VCaP (cell line): ENCODE data around the gene KRTAP10-3.

Source experiments
- H3K27ac ChIP-seq: fragments of 450-650 bp; 2 replicates; pipeline ENCODE4 v1.5.1; 2017
- TF ChIP-seq, protein P1 (sequence below): fragments of 450-650 bp; conservative IDR thresholded peaks from 2 replicates; pipeline ENCODE4 v1.5.1; 2017; ENCODE audit warnings: mild to moderate bottlenecking, moderate library complexity

KRTAP10-3 gene

DNA sequence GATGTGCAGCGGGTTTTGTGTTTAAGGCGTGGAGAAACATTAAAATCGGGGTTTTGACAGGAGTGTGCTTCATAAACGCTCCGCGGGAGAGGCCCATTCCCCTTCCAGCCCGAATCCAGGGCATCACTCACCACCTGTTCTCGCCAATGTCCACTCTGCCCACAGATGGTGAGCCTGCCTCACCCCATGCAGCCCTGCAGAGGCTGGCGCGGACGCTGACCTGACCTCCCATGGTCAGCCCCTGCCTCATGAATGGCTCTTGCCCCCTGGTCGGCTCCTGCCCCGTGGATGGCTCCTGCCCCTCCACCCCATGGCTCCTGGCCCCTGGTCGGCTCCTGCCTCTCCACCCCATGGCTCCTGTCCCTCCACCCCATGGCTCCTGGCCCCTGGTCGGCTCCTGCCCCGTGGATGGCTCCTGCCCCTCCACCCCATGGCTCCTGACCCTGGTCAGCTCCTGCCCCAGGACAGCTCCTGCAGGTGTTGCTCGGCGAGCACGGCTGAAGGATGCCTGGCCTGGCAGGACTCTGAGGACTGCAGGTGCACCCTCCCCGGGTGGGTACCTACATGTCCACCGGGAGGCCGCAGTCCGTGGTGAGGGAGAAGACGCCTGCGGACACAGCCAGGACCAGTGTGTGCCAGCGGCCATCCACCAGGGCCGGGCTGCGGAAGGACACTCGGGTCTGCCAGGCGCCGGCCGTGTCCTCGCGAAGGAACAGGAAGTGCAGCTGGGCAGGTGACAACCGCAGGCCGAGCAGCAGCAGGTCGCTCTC, 25.3 kb downstream of the KRTAP10-3 start:
- TF ChIP-seq, protein P1, sequence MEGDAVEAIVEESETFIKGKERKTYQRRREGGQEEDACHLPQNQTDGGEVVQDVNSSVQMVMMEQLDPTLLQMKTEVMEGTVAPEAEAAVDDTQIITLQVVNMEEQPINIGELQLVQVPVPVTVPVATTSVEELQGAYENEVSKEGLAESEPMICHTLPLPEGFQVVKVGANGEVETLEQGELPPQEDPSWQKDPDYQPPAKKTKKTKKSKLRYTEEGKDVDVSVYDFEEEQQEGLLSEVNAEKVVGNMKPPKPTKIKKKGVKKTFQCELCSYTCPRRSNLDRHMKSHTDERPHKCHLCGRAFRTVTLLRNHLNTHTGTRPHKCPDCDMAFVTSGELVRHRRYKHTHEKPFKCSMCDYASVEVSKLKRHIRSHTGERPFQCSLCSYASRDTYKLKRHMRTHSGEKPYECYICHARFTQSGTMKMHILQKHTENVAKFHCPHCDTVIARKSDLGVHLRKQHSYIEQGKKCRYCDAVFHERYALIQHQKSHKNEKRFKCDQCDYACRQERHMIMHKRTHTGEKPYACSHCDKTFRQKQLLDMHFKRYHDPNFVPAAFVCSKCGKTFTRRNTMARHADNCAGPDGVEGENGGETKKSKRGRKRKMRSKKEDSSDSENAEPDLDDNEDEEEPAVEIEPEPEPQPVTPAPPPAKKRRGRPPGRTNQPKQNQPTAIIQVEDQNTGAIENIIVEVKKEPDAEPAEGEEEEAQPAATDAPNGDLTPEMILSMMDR, result peak; percentile 13; the same call in 1 of the 2 replicates
- H3K27ac ChIP-seq, result peak overlapping the region; percentile 59

DNA sequence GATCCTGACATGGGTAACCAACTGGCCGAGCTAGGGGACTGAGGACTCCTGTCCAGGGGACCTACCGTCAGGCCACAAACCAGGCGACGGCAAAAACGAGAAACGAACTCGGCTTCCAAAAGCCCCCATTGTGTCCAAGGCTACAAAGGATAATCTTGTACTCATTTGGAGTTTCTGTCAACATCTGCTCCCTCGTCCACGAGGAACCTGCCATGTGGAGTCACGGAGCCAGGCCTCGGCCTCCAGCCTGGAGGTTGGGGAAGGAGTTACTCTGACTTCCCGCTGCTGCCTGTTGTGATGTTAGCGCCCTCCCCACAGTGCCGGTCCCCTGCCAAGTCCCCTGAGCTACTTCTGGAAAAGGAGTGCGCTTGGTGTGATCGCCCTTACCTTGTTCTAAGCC, 25.9 kb downstream of the KRTAP10-3 start:
- H3K27ac ChIP-seq, result no peak overlapping the region; the same call in 1 of the 2 replicates
- TF ChIP-seq, protein P1, result no peak

DNA sequence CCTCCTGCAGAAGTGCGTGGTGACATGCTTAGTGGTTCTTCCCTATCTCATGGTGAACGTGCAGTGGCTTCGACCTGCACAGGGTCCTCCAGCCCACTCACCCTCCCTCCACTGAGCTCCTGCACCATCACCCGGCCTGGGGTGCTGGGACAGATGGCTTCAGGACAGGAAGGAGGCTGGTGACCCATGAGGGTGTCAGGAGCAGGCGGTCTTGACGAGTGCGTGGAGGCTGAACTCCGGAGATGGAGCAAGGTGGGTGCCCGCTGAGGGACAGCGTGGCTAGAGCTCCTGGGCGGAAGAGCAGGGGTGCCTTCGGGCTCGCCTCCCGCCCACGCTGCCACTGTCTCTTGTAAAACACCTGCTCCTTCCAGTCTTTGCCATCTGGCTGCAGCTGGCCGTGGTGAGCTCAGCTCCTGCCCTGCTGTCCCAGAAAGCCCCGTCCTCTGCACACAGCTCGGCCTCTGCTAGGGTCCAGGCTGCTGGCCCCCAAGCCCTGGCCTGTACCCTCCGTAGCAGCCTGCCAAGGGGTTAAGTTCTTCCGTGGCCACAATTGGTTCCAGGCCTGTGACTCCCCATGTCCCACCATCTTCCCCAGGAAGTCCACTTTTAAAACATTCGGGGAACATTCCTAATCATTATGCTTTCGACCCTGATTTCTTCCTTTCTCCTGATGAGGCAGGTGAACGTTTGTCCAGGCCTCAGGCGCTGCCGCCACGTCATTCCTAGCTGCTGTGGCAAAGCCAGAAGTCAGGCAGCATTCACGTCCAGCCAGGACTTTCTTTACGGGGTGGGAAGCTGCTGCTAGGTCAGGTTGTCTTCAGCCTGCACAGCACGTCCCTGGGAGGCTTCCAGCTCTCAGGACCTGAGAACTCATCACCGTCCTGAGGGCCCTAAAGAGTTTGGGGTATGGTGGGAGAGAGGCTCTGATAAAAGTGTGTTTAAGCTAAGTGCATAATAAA, 26.7 kb downstream of the KRTAP10-3 start:
- TF ChIP-seq, protein P1, result no peak

DNA sequence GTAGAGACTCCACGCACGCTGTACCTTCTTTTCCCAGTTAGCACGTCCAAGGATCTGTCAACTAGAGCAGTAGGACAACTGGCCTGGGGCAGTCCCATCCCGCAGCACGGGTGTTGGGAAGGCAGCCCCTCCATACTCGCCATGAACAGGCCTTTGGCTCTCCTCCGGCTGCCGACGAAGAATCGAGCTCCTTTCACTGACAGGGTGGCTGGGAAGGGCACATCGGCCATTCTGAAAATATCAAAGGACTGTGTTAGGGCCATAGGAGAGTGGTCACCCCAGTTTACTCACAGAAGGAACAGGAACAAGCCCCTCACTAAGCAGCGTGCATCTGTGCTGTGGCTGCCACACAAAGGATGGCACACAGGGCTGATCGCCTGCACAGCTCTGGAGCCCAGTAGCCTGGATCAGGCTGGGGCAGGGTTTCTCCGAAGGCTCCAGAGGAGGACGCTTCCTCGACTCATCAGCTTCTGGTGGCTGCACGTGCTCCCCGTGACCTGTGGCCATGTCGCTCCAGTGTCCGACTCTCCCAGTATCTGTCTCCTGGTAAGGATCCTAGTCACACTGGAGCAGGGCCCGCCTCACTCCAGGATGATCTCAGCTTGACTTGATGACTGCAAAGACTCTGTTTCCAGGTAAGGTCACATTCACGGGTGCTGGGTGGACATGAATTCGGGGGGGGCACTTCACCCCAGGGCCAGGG, 27.5 kb downstream of the KRTAP10-3 start:
- no peak overlapping the region for H3K27ac ChIP-seq
- TF ChIP-seq, protein P1, result no peak

More for the DNA sequence above, 26.7 kb downstream of the KRTAP10-3 start:
- no peak overlapping the region for H3K27ac ChIP-seq

DNA sequence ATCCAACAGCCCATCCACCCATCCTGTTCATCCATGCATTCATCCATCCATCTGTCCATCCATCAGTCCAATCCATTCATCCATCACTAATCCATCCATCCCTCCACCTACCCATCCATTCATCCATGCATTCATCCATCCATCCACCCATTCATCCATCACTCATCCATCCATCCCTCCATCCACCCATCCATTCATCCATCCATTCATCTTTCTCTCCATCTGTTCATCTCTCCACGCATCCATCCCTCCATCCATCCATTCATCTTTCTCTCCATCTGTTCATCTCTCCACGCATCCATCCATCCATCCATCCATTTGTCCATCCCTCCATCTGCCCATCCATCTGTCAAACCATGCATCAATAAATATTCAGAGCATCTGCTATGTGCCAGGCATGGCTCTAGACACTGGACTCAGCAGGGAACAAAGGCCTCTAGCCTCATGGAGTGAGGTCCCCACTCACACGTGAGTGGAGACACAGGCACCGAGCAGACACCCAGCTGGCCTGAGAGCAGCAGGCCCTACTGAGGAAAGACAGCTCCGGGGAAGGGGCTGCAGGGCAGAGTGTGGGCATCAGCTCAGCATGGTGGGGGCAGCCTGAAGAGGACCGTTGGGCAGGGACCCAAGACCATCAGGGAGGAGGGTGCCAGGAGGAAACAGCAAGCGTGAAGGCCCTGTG, 28.2 kb downstream of the KRTAP10-3 start:
- no peak overlapping the region for H3K27ac ChIP-seq
- TF ChIP-seq, protein P1, result no peak

DNA sequence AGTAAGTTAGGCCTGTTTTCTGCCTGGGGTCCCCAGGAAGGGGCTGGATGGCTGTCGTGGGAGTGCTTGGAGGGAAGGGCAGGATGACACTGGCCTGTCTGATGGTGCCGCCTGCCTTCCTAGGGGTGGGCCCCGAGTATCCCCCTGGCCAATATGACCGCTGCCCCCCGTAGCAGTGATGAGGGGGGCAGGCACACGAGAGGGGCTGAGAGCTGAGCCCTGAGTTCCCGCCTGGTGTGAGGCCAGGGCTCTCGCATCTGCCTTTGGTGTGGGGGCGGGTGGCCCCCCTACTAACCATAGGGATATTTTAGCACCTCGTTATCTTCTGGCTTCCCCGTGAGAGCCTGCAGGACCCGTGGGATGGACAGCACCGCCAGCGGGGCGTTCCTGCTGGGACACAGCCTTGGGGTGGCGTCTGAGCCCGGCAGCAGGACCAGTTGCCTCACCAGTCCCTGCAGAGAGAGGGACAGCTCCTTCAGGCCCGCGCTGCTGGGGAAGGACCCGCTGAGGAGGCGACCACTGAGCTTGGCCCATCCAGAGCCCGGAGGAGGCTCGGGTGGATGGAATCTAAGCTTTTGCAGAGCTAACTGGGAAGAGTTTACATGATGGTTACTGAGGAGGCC, 29.0 kb downstream of the KRTAP10-3 start:
- TF ChIP-seq, protein P1, result no peak
- H3K27ac ChIP-seq, result no peak overlapping the region
